HepG2 (cell line): ENCODE measurements around the gene CASP12. TPM values are rescaled to one million over a fixed set of nuclear protein-coding genes. Genes with fewer than 3 reads are reported as not detected.

Source experiments
- ATAC-seq: fragments of 200-7000 bp; cut with Tn5 transposase; 3 replicates; pipeline ENCODE4 v1.9.1; 2020; ENCODE audit warnings: mild to moderate bottlenecking, moderate library complexity
- BruUV-seq: library from RNA; stranded (reverse); fragments of 400-500 nt; replicated peaks from 2 replicates; lab custom pipeline; 2021; lab: Mats Ljungman, UMichigan
- CTCF ChIA-PET: fragments of 300-600 bp; formaldehyde crosslinking; extraction: SDS; loops from one replicate; lab custom pipeline; 2021; ENCODE audit warnings: low total read pairs, inconsistent platforms, low intra/inter-chr PET ratio; lab: Yijun Ruan, JAX
- POLR2A ChIA-PET: fragments of 350-600 bp; sonication (Branson Sonifier 250); formaldehyde crosslinking; loops from one replicate; lab custom pipeline; 2020; ENCODE audit warnings: antibody characterized with exemption, inconsistent platforms; lab: Yijun Ruan, JAX
- DNase-seq: peaks from one replicate; pipeline ENCODE4 v3.0.0-alpha.2; 2015; ENCODE audit warnings: low spot score
- FAIRE-seq: peaks from 3 replicates; lab custom pipeline; 2011; peaks lifted over from hg19 to GRCh38; lab: Jason Lieb, UNC
- H2AFZ ChIP-seq: one replicate; pipeline ENCODE4 v1.6.1; 2011; ENCODE audit warnings: low read length, inconsistent platforms
- H3K27ac ChIP-seq: fragments of 300-600 bp; 3 replicates; pipeline ENCODE4 v1.8.0; 2011; ENCODE audit warnings: mixed run types, mild to moderate bottlenecking, mixed read lengths, low read length, inconsistent platforms; ENCODE audit not compliant: insufficient read depth; ENCODE audit errors: extremely low read length
- H3K27me3 ChIP-seq, 2 experiments: fragments of 200-600 bp in 1 of 2; 2 replicates in 1 of 2; 3 replicates in 1 of 2; pipeline versions ENCODE4 v1.6.0 to v1.8.0; 2011; ENCODE audit warnings: low read length in 2 of 2, mild to moderate bottlenecking in 2 of 2, moderate library complexity in 2 of 2, inconsistent platforms in 1 of 2; ENCODE audit not compliant: insufficient read depth in 2 of 2, control insufficient read depth in 1 of 2
- H3K36me3 ChIP-seq, 2 experiments: fragments of 200-600 bp in 1 of 2; replicated peaks in 1 of 2; 2 replicates in 1 of 2; 3 replicates in 1 of 2; pipeline versions ENCODE4 v1.5.1 to v1.8.0; 2011; ENCODE audit warnings: low read length in 2 of 2, inconsistent platforms in 1 of 2; ENCODE audit not compliant: insufficient read depth in 2 of 2, control insufficient read depth in 1 of 2
- H3K4me1 ChIP-seq: 2 replicates; pipeline ENCODE4 v1.5.1; 2012; ENCODE audit warnings: low read length, inconsistent platforms; ENCODE audit not compliant: insufficient read depth
- H3K4me2 ChIP-seq: 2 replicates; pipeline ENCODE4 v1.6.0; 2011; ENCODE audit warnings: low read depth, low read length, inconsistent platforms
- H3K4me3 ChIP-seq, 3 experiments: fragments of 200-600 bp in 1 of 3; sonication (generic), shearing (Covaris generic) in 1 of 3; replicated peaks in 1 of 3; 2 replicates each; pipeline ENCODE4 v1.5.1; 2011 to 2016; ENCODE audit warnings: low read length in 3 of 3, inconsistent platforms in 2 of 3, low read depth in 2 of 3, mild to moderate bottlenecking in 2 of 3, control low read depth in 1 of 3, mixed read lengths in 1 of 3; ENCODE audit not compliant: insufficient read depth in 1 of 3
- H3K79me2 ChIP-seq: one replicate; pipeline ENCODE4 v1.6.1; 2011; ENCODE audit warnings: low read length, inconsistent platforms; ENCODE audit not compliant: insufficient read depth
- H3K9ac ChIP-seq: 2 replicates; pipeline ENCODE4 v1.6.0; 2011; ENCODE audit warnings: mild to moderate bottlenecking, low read depth, low read length, inconsistent platforms; ENCODE audit not compliant: insufficient read depth
- H3K9me3 ChIP-seq: 2 replicates; pipeline ENCODE4 v1.5.1; 2012; ENCODE audit warnings: mild to moderate bottlenecking, low read length
- H4K20me1 ChIP-seq: 2 replicates; pipeline ENCODE4 v1.6.0; 2011; ENCODE audit warnings: inconsistent platforms, mild to moderate bottlenecking, low read length, moderate library complexity; ENCODE audit not compliant: insufficient read depth
- HOXA5 ChIP-seq: sonication (generic); formaldehyde crosslinking; IDR thresholded peaks from 2 replicates; pipeline ENCODE4 v1.4.0; 2020; ENCODE audit warnings: missing genetic modification reagents
- KIAA2018 ChIP-seq: sonication (generic); formaldehyde crosslinking; IDR thresholded peaks from 2 replicates; pipeline ENCODE4 v1.5.0; 2020; ENCODE audit warnings: mild to moderate bottlenecking, missing genetic modification reagents, borderline replicate concordance
- RAD51 ChIP-seq: fragments of 450-650 bp; IDR thresholded peaks from 2 replicates; pipeline ENCODE4 v1.6.1; 2016; ENCODE audit warnings: borderline replicate concordance
- ZBTB42 ChIP-seq: sonication (generic); formaldehyde crosslinking; IDR thresholded peaks from 2 replicates; pipeline ENCODE4 v1.5.0; 2020; ENCODE audit warnings: mild to moderate bottlenecking, missing genetic modification reagents
- WGBS: methylation state at CpG from one replicate; pipeline ENCODE4 v1.1.6; 2017; ENCODE audit warnings: low lambda C conversion rate; 5-methylcytosine and 5-hydroxymethylcytosine counted together
- in situ Hi-C: cut with HindIII; loops from 2 replicates; pipeline ENCODE4 v1.10.0; 2017; ENCODE audit warnings: low pct_unique_long_range_greater_than_20kb; ENCODE audit not compliant: extremely low pct_ligation_motif_present
- intact Hi-C: fragments of 100-400 bp; cut with micrococcal nuclease; formaldehyde crosslinking; loops from one replicate; pipeline ENCODE4 v1.10.0; 2022; ENCODE audit not compliant: unreplicated experiment
- polyA plus RNA-seq, 8 experiments: library from polyadenylated mRNA; depleted of rRNA in 3 of 8; stranded (reverse) in 7 of 8; unstranded in 1 of 8; fragments of >200 nt; fragmentation: Illumina TruSeq in 4 of 8; extraction: Trizol in 4 of 8; gene quantifications; 2 replicates each; pipeline versions ENCODE4 v1.2.1 to v1.2.3, GENCODE V29; 2011 to 2016; ENCODE audit warnings: low read depth in 4 of 8, missing spikeins in 1 of 8, mixed read lengths in 1 of 8; ENCODE audit not compliant: insufficient read depth in 1 of 8
- total RNA-seq, 5 experiments: library from RNA; depleted of rRNA; stranded (reverse); fragments of >200 nt; fragmentation: Illumina TruSeq; extraction: Trizol; gene quantifications; 2 replicates each; pipeline ENCODE4 v1.2.3, GENCODE V29; 2016; ENCODE audit warnings: low read depth in 1 of 5

CASP12 gene
- total and polyA plus RNA-seq, 2 of the 13 experiments (the other 11 are each of a cell fraction or from before 2014, with no cell fraction given) = not detected

GRCh38 chr11:104891135-104891534 is 7.1 kb downstream of the CASP12 start:
- no peak overlapping the region for H3K4me3 ChIP-seq
- intact Hi-C loops = no loop called here
- in situ Hi-C loops = no loop called here
- H3K9ac ChIP-seq = no peak overlapping the region
- DNase-seq = no peak
- POLR2A ChIA-PET = no interaction called here
- no peaks in the 10 kb centered on the region for H3K36me3 ChIP-seq
- no peaks in the 10 kb centered on the region for H3K79me2 ChIP-seq
- no peak overlapping the region for H3K27ac ChIP-seq
- no peak overlapping the region for H3K4me2 ChIP-seq
- CTCF ChIA-PET = no interaction called here
- H2AFZ ChIP-seq = no peak overlapping the region
- no peaks in the 10 kb centered on the region for H3K4me1 ChIP-seq
- no TSS peak for BruUV-seq
- 6% methylated on average over 4 of the region's 4 CpGs for WGBS
- H3K27me3 ChIP-seq = no peaks in the 10 kb centered on the region
- no peaks in the 10 kb centered on the region for H3K9me3 ChIP-seq
- FAIRE-seq = no peak
- TF ChIP-seq RAD51 = no peak
- TF ChIP-seq HOXA5 (CRISPR knock-in tag) = no peak
- TF ChIP-seq KIAA2018 (CRISPR knock-in tag) = no peak
- TF ChIP-seq ZBTB42 (CRISPR knock-in tag) = no peak
- TF ChIP-seq, all 625 proteins: peak for 0
- H4K20me1 ChIP-seq = no peaks in the 10 kb centered on the region
- no peak for ATAC-seq
